ENCODE measurements around the gene MAPRE2. TPM values are rescaled to one million over a fixed set of nuclear protein-coding genes. Genes with fewer than 3 reads are reported as not detected.

Gene MAPRE2
- polyA plus RNA-seq, 1 donor, result 29.0 TPM

DNA sequence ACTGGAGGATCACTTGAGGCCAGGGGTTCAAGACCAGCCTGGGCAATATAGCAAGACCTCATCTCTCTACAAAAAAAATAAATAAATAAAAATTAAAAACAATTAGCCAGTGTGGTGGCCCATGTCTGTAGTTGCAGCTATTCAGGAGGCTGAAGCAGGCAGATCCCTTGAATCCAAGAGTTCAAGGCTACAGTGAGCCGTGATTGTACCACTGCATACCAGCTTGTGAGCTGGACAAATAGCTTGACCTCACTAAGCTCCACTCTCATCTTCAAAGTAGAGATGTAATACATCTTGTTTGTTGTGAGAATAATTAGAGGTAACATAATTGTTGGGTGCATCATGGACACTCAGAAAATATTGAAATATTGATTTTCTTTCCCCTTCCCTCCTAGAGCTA is 31.1 kb upstream of the MAPRE2 start:
- Histone ChIP-seq H3K4me1 (ENCODE audit: control insufficient read depth, insufficient read depth, low read length) (no peaks in the 10 kb centered on the region), H3K4me3 (ENCODE audit: low read length) (no peak overlapping the region), H3K9me3 (ENCODE audit: control insufficient read depth, low read depth, low read length) (no peaks in the 10 kb centered on the region), H3K36me3 (ENCODE audit: control insufficient read depth, insufficient read depth, low read length) (no peaks in the 10 kb centered on the region), H3K27me3 (ENCODE audit: control insufficient read depth, insufficient read depth, low read length) (no peaks in the 10 kb centered on the region), H3K27ac (ENCODE audit: low read length) (no peak overlapping the region)
- DNase-seq, result no peak
- WGBS (ENCODE audit: insufficient coverage, low lambda C conversion rate), result no CpG with 5 or more reads among the region's 1 CpG

GRCh38 chr18:35010993-35011392 is 30.2 kb upstream of the MAPRE2 start:
- no peak overlapping the region for H3K27ac ChIP-seq (ENCODE audit: low read length)
- WGBS (ENCODE audit: insufficient coverage, low lambda C conversion rate), result 100% methylated on average over 1 of the region's 5 CpGs

DNA sequence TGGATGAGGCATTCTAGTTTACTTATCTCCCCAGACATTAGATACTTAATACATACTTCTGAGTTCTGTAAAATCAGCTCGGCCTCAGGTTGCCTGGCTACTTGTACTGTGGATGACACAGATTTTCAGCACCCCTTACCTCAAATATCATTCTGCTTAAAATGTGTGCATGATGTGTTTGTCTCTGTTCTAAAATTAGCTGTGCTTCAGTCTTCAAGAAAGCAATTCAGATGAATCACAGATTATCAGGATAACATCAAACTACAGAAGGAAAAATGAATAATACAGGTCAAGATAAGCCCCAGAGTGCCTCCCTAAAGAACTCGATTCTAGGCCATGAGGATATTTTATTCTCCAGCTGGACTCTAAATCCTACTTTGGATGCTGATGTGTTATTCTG is 21.3 kb upstream of the MAPRE2 start:
- Histone ChIP-seq H3K27me3 (ENCODE audit: control insufficient read depth, insufficient read depth, low read length) (no peaks in the 10 kb centered on the region), H3K9me3 (ENCODE audit: control insufficient read depth, low read depth, low read length) (no peaks in the 10 kb centered on the region), H3K36me3 (ENCODE audit: control insufficient read depth, insufficient read depth, low read length) (no peaks in the 10 kb centered on the region), H3K4me3 (ENCODE audit: low read length) (no peak overlapping the region), H3K4me1 (ENCODE audit: control insufficient read depth, insufficient read depth, low read length) (no peaks in the 10 kb centered on the region), H3K27ac (ENCODE audit: low read length) (no peak overlapping the region)
- no peak for DNase-seq
- WGBS (ENCODE audit: insufficient coverage, low lambda C conversion rate), result no CpG with 5 or more reads among the region's 2 CpGs

More at GRCh38 chr18:35010993-35011392, 30.2 kb upstream of the MAPRE2 start:
- H3K36me3 ChIP-seq (ENCODE audit: control insufficient read depth, insufficient read depth, low read length), result no peaks in the 10 kb centered on the region
- H3K27me3 ChIP-seq (ENCODE audit: control insufficient read depth, insufficient read depth, low read length), result no peaks in the 10 kb centered on the region
- no peaks in the 10 kb centered on the region for H3K9me3 ChIP-seq (ENCODE audit: control insufficient read depth, low read depth, low read length)
- H3K4me1 ChIP-seq (ENCODE audit: control insufficient read depth, insufficient read depth, low read length), result no peaks in the 10 kb centered on the region
- H3K4me3 ChIP-seq (ENCODE audit: low read length), result no peak overlapping the region
- no peak for DNase-seq

GRCh38 chr18:35022426-35023001 is 18.7 kb upstream of the MAPRE2 start:
- H3K4me3 ChIP-seq (ENCODE audit: low read length), result no peak overlapping the region
- no peaks in the 10 kb centered on the region for H3K9me3 ChIP-seq (ENCODE audit: control insufficient read depth, low read depth, low read length)
- no peaks in the 10 kb centered on the region for H3K27me3 ChIP-seq (ENCODE audit: control insufficient read depth, insufficient read depth, low read length)
- H3K4me1 ChIP-seq (ENCODE audit: control insufficient read depth, insufficient read depth, low read length), result no peaks in the 10 kb centered on the region
- no CpG with 5 or more reads among the region's 1 CpG for WGBS (ENCODE audit: insufficient coverage, low lambda C conversion rate)
- H3K36me3 ChIP-seq (ENCODE audit: control insufficient read depth, insufficient read depth, low read length), result no peaks in the 10 kb centered on the region
- no peak overlapping the region for H3K27ac ChIP-seq (ENCODE audit: low read length)
- DNase-seq, result no peak

DNA sequence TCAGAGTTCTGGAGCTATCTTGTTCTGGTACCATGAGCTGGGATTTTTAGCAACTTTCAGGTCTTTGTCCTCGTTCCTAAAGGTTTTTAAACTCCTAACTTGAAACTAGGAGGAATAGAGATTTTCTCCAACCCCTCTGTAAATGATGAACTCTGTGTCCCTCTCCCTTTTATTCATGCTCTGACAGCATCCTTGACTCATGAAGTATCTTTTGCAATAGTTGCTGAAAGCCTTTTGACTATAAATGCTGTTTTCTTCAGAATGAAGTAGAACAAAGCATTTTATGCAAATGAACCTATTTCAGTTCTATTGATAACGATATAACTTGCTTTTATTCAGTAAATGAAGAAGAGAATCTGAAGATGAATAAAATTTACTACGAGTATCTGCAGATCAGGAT is 17.0 kb upstream of the MAPRE2 start:
- Histone ChIP-seq H3K27ac (ENCODE audit: low read length) (no peak overlapping the region), H3K4me1 (ENCODE audit: control insufficient read depth, insufficient read depth, low read length) (no peaks in the 10 kb centered on the region), H3K4me3 (ENCODE audit: low read length) (no peak overlapping the region), H3K27me3 (ENCODE audit: control insufficient read depth, insufficient read depth, low read length) (no peaks in the 10 kb centered on the region), H3K9me3 (ENCODE audit: control insufficient read depth, low read depth, low read length) (no peaks in the 10 kb centered on the region), H3K36me3 (ENCODE audit: control insufficient read depth, insufficient read depth, low read length) (no peaks in the 10 kb centered on the region)
- WGBS (ENCODE audit: insufficient coverage, low lambda C conversion rate), result 84% methylated on average over 2 of the region's 3 CpGs
- no peak for DNase-seq

- Histone ChIP-seq H3K9me3 (ENCODE audit: control insufficient read depth, low read depth, low read length) (no peaks in the 10 kb centered on the region), H3K36me3 (ENCODE audit: control insufficient read depth, insufficient read depth, low read length) (no peaks in the 10 kb centered on the region), H3K4me1 (ENCODE audit: control insufficient read depth, insufficient read depth, low read length) (no peaks in the 10 kb centered on the region), H3K27me3 (ENCODE audit: control insufficient read depth, insufficient read depth, low read length) (no peaks in the 10 kb centered on the region), H3K27ac (ENCODE audit: low read length) (no peak overlapping the region), H3K4me3 (ENCODE audit: low read length) (no peak overlapping the region)
- no CpG with 5 or more reads among the region's 1 CpG for WGBS (ENCODE audit: insufficient coverage, low lambda C conversion rate)
- DNase-seq, result peak; percentile 38 to 50
These were observed 16.2 kb upstream of the MAPRE2 start for GRCh38 chr18:35024965-35025364.

GRCh38 chr18:35026407-35027061 is 14.7 kb upstream of the MAPRE2 start:
- Histone ChIP-seq H3K4me3 (ENCODE audit: low read length) (no peak overlapping the region), H3K4me1 (ENCODE audit: control insufficient read depth, insufficient read depth, low read length) (no peaks in the 10 kb centered on the region), H3K9me3 (ENCODE audit: control insufficient read depth, low read depth, low read length) (no peaks in the 10 kb centered on the region), H3K36me3 (ENCODE audit: control insufficient read depth, insufficient read depth, low read length) (no peaks in the 10 kb centered on the region), H3K27me3 (ENCODE audit: control insufficient read depth, insufficient read depth, low read length) (no peaks in the 10 kb centered on the region), H3K27ac (ENCODE audit: low read length) (no peak overlapping the region)
- no CpG with 5 or more reads among the region's 5 CpGs for WGBS (ENCODE audit: insufficient coverage, low lambda C conversion rate)
- DNase-seq, result no peak

DNA sequence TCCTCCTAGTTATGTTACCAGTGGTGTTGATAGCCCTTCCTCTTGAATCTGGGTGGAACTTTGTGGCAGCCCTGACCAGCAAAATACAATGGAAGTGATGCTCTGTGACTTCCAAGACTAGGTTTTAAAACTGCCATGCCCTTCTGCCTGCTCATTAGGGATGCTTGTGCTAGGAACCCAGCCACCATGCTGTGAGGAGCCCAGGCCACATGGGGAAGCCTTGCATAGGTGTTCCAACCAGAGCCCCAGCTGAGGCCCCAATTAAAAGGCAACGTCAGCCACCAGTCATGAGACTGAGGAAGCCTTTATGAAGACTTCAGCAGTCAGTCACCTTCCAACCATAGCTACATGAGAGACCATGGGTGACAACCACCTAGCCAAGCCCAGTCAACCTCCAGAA is 14.0 kb upstream of the MAPRE2 start:
- H3K27ac ChIP-seq (ENCODE audit: low read length), result no peak overlapping the region
- no CpG with 5 or more reads among the region's 1 CpG for WGBS (ENCODE audit: insufficient coverage, low lambda C conversion rate)
- DNase-seq, result no peak

GRCh38 chr18:35028536-35028935 is 12.7 kb upstream of the MAPRE2 start:
- no peak for DNase-seq
- no CpG with 5 or more reads among the region's 2 CpGs for WGBS (ENCODE audit: insufficient coverage, low lambda C conversion rate)
- H3K27me3 ChIP-seq (ENCODE audit: control insufficient read depth, insufficient read depth, low read length), result no peaks in the 10 kb centered on the region
- H3K4me1 ChIP-seq (ENCODE audit: control insufficient read depth, insufficient read depth, low read length), result no peaks in the 10 kb centered on the region
- H3K9me3 ChIP-seq (ENCODE audit: control insufficient read depth, low read depth, low read length), result no peaks in the 10 kb centered on the region
- H3K36me3 ChIP-seq (ENCODE audit: control insufficient read depth, insufficient read depth, low read length), result no peaks in the 10 kb centered on the region
- H3K4me3 ChIP-seq (ENCODE audit: low read length), result no peak overlapping the region
- H3K27ac ChIP-seq (ENCODE audit: low read length), result no peak overlapping the region

More for the DNA sequence above, 14.0 kb upstream of the MAPRE2 start:
- Histone ChIP-seq H3K4me1 (ENCODE audit: control insufficient read depth, insufficient read depth, low read length) (no peaks in the 10 kb centered on the region), H3K4me3 (ENCODE audit: low read length) (no peak overlapping the region), H3K9me3 (ENCODE audit: control insufficient read depth, low read depth, low read length) (no peaks in the 10 kb centered on the region), H3K27me3 (ENCODE audit: control insufficient read depth, insufficient read depth, low read length) (no peaks in the 10 kb centered on the region), H3K36me3 (ENCODE audit: control insufficient read depth, insufficient read depth, low read length) (no peaks in the 10 kb centered on the region)

DNA sequence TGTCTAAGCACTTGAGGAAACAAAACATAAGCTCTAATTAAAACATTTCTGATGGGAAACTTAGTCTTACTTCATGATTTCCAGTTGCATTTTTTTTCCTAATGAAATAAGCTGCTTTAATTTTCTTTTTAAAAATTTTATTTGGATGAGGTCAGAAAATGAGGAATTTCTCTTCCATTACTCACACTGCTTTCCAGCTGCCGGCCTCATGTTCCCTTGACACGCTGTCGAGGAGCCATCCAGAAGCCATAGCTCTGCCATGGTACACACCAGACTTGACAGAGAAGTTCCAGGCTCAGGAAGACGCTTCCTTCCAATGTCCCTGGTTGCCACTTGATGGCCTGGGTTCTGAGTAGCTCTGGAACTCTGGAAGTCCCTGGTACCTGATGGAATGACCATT is 12.1 kb upstream of the MAPRE2 start:
- no peak overlapping the region for H3K27ac ChIP-seq (ENCODE audit: low read length)
- H3K9me3 ChIP-seq (ENCODE audit: control insufficient read depth, low read depth, low read length), result no peaks in the 10 kb centered on the region
- no peak for DNase-seq
- H3K36me3 ChIP-seq (ENCODE audit: control insufficient read depth, insufficient read depth, low read length), result no peaks in the 10 kb centered on the region
- no peak overlapping the region for H3K4me3 ChIP-seq (ENCODE audit: low read length)
- no peaks in the 10 kb centered on the region for H3K4me1 ChIP-seq (ENCODE audit: control insufficient read depth, insufficient read depth, low read length)
- WGBS (ENCODE audit: insufficient coverage, low lambda C conversion rate), result no CpG with 5 or more reads among the region's 4 CpGs
- H3K27me3 ChIP-seq (ENCODE audit: control insufficient read depth, insufficient read depth, low read length), result no peaks in the 10 kb centered on the region

DNA sequence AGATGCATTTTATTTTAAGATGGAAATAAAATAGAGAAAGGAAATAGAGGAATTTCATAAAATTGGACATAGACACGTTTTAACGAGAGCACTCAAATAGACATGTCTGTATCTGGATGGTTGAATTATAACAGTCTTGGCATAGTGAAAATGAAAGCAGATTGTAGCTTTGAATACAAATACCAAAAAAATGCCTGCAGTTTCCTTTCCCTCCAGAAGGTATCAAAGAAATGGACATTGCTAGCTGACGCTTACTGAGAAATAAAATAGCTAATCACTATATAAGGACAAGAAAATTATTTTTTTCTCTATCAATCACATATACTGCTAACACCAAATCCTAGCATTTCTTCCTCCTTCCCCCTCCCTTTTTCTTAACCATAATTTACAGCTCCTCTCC is 11.4 kb upstream of the MAPRE2 start:
- H3K36me3 ChIP-seq (ENCODE audit: control insufficient read depth, insufficient read depth, low read length), result no peaks in the 10 kb centered on the region
- no peaks in the 10 kb centered on the region for H3K9me3 ChIP-seq (ENCODE audit: control insufficient read depth, low read depth, low read length)
- 83% methylated on average over 1 of the region's 3 CpGs for WGBS (ENCODE audit: insufficient coverage, low lambda C conversion rate)
- peak overlapping the region; percentile 67 for H3K27ac ChIP-seq (ENCODE audit: low read length)
- DNase-seq, result peak in 1 of 2 donors; percentile 31
- no peaks in the 10 kb centered on the region for H3K4me1 ChIP-seq (ENCODE audit: control insufficient read depth, insufficient read depth, low read length)
- H3K27me3 ChIP-seq (ENCODE audit: control insufficient read depth, insufficient read depth, low read length), result no peaks in the 10 kb centered on the region
- peak overlapping the region; percentile 33 for H3K4me3 ChIP-seq (ENCODE audit: low read length)

Measured in large intestine (tissue), 3 donors.